NCI-H460 (cell line): Measurements from ENCODE around the gene URM1. TPM values are rescaled to one million over a fixed set of nuclear protein-coding genes. Genes with fewer than 3 reads are reported as not detected.
"Not testable (repeated sequence)": the region's sequence is repeated elsewhere in the genome, so short reads cannot be mapped to it uniquely, and the experiment has no call there.

Experiments
- DNase-seq: peaks from one replicate; pipeline ENCODE4 v3.0.0-alpha.2; 2016; ENCODE audit warnings: low read depth; ENCODE audit errors: extremely low read depth
- polyA plus RNA-seq: library from polyadenylated mRNA; depleted of rRNA; stranded (reverse); fragments of >200 nt; gene quantifications from 2 replicates; pipeline ENCODE4 v1.2.3, GENCODE V29; 2014; cell fraction: nucleus; rRNA removed
- total RNA-seq: library from RNA; depleted of rRNA; stranded (reverse); fragments of >200 nt; shearing (Covaris generic); gene quantifications from 2 replicates; pipeline ENCODE4 v1.2.3, GENCODE V29; 2014; rRNA removed

URM1 gene
- 52.5 and 64.7 TPM in 2 replicates for total RNA-seq
- polyA plus RNA-seq, result 77.3 and 84.8 TPM in 2 replicates

DNA sequence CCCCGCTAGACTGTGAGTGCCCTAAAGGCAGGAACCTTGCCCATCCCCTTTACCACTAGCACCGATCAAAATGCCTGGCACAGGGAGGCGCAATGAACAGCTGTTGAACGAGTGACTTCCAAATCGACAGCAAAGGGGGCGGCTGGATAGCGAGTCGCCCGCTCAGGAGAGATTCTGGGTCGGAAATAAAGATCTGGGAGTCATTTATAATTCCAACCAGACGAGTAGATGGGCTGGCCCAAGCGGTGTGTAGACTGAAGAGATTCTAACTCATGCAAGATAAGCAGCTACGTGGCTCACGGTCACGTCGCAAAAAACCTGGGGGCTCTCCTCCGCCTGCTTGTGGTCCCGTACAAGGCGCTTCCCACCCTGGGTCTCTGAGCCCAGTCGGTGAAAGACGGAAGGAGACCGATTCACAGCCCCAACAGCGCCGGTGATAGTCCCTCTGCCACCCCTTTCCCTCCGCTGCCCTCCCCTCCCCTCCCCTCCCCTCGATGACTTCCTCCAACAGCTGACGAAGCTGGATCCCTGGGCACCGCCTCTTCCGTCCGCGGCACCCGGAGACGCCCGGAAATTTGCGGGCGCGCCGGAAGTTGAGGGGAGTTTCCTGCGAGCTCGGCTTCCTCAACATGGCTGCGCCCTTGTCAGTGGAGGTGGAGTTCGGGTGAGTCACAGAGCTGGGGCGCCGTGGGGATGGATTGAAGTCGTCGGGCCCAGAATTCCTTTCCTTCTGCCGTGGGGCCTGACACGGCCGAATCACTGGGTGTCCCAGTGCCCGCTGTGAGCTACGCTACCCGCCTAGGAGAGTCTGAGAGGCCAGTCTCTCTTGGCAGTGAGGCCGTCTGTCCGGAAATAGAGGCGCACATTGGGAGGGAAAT, at the start of gene URM1:
Gene URM1 (plus strand): TSS at position 623 of the 878 bp plus-strand sequence. CDS start 7 bp downstream, at position 630.
- DNase-seq, result peak; percentile 96

DNA sequence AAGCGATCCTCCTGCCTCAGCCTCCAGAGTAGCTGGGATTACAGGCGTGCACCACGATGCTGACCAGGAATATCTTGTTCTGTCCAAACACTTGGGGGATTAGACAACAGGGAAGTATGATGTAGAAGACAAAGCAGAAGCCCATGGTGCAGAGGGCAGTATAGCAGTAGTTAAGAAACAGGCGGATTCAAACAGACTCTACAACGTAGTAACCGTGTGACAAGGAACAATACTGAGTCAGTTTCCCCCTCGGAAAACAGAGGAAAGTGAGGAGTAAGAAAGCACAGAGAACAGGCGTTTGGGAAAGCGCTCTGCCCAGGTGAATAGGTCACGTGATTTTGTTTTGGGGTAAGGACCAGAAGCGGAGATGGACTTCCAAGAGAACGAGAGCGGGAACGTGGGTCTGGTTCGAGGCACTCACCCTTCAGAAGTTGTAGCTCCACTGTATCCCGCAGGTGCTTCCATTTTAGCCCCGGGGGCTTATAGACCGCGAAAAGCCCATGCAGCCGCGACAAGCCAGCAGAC, 49.2 kb upstream of the URM1 start:
- DNase-seq, result no peak

DNA sequence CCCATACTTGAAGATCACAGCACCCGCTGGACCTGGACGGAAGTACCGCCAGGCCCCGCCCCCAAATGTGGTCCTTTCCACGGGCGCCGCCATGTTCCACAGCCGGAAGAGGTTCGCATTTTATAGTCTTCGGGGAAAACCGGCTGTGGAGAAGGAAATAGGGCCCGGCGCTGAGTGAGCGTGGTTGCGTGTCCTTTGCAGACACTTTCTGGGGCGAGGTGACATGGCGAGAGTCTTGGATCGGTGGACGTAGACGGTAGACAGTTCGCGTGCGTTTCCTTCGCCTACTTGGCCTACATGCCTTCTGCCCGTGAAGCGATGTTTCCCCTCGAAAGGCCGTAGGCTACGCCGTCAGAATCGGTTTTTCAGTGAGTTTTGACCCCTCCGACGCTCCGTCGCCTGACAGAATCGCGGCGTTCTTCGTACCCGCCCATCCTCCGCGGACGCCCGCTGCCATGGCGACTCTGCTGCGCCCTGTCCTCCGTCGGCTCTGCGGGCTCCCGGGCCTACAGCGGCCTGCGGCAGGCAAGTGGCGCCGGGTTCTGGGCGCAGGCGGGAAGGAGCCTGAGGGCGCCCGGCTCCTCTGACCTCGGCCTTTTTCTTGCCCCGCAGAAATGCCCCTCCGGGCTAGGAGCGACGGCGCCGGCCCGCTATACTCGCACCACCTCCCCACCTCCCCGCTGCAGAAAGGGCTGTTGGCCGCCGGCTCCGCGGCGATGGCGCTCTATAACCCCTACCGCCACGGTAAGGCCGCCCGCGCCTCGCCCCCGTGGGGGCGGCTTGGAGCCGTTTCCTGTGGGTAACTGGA, 48.6 kb upstream of the URM1 start, which contains the start of the genes COQ4 and TRUB2:
Gene COQ4 (plus strand): TSS at position 436 of the 808 bp plus-strand sequence. CDS start 20 bp downstream, at position 456.
Gene TRUB2 (minus strand): TSS at position 44 of the 808 bp plus-strand sequence. CDS start 39 bp downstream, at position 5.
- DNase-seq, result peak; percentile 94

DNA sequence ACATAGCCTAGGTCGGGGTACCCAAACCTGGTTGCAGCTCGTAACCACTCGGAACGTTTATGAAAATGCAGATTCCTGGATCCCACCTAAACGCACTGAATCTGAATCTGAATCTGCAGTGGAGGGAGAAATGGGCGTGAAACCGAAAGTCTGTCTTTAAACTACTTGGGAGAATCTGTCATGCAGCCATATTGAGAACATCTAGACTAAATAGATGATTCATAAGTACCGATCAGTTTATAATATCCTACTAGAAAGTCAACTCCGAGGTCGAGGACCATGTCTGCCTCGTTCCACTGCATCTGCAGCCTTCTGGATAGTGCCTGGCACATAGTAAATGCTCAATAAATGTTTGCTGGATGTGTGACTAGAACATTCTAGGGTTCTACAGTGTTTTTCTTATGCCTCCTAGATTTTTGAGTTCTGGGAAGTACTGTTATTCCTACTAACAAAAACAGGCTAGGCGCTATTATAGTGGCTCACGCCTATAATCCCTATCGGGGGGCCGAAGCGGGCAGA, 47.9 kb upstream of the URM1 start:
- DNase-seq, result no peak

DNA sequence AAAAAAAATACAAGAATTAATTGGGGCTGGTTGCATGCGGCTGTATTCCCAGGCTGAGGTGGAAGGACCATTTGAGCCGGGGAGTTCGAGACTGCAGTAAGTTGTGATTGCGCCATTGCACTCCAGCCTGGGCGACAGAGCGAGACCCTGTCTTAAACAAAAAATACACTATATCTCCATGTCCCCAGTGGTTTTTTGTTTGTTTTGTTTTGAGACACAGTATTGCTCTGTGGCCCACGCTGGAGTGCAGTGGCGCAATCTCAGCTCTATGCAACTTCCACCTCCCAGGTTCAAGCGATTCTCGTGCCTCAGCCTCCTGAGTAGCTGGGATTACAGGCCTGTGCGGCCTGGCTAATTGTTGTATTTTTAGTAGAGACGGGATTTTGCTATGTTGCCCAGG, 47.4 kb upstream of the URM1 start:
- no peak for DNase-seq

DNA sequence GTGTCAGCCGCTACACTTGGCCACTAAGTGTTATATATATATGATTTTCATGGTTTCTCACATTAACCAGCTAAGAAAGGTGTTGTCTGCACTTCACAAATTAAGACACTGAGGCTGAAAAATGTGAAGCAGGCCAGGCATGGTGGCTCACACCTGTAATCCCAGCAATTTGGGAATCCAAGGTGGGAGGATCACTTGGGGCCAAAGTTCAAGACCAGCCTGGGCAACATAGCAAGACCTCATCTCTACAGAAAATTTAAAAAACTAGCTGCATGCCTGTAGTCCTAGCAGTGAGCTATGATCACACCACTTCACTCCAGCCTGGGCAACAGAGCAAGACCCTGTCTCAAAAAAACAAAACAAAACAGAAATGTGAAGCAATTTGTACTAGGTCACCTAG, 46.8 kb upstream of the URM1 start:
- DNase-seq, result no peak

DNA sequence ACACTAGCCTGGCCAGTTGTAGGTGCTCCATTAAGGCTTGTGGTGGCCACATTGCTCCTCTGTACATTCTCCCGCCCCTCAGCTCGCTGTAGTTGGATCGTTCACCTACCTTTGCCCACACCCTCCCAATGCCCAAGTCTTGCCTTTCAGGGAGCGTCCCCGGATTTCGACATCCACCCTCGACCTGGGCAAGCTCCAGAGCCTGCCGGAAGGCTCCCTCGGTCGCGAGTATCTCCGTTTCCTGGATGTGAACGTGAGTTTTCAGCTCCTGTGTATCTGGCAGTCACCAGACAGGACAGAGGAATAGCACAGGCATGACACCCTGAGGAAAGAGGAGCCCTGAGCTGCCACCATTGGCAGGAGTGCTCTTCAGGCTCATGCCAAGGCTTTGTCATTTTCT, 45.5 kb upstream of the URM1 start:
- no peak for DNase-seq

DNA sequence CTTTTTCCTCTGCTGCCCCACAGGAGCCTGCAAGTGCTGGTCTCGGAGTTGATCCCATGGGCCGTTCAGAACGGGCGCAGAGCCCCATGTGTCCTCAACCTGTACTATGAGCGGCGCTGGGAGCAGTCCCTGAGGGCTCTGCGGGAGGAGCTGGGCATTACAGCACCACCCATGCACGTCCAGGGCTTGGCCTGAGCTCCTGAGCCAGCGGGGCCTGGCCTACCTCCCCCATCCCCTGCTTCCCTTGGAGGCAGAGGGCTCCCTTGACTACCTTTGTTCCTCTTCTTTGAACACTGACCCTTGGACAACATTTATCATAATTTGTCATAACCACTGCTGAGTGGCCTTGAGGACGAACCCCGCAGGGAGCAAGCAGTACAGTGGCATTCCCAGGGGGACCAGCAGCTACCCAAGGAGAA, 37.7 kb upstream of the URM1 start:
- DNase-seq, result no peak

DNA sequence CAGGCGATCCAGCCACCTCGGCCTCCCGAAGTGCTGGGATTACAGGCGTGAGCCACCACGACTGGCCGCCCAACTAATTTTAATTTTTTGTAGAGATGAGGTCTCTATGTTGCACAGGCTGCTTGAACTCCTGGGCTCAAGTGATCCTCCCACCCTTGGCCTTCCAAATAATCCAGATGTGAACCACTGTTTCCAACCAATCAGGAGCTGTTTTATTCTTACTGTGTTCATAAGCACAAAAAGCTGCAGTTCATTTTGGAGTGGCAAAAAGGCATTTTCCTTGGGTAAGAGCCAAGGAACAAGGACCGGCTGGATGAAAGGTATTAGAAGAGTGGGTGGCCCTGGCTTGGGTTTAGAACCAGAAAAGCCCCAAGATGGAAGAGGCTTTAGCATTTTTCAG, 36.0 kb upstream of the URM1 start:
- no peak for DNase-seq

DNA sequence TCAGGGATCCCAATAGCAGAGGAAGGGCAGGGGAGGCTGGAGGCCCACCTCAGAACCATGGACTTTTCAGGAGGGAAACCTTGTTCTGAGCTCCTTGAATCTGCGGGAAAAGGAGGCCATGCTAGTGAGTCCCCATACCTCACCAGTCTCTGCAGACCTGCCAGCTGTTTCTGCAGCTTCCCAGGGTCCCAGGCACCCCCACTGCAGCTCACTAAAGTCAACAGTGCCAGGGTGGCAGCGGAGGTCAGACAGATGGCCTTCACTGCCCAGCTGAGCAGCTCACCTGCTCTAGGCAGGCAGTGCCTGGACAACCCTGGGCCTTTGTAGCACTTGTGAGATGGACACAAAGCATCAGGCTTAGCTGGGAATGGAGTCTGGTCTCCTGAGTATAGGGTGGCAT, 35.3 kb upstream of the URM1 start:
- no peak for DNase-seq

DNA sequence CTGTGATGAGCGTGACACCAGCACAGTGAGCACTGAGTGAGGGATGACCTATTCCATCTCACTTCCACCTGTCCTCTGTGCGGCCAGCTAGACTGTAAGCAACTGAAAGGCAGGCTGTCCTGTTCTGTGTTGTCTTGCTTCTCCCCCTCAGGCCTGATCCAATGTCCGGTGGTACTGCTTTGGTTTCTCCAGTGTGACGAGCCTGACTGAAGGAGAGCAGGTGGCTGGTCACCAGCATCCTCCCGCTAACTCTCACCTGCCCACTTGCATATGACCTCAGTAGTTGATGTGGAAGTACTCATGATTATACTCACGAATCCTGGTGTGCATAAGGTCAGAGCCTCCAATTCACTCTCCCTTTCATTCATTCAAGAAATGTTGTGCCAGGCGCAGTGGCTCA, 33.2 kb upstream of the URM1 start:
- DNase-seq, result no peak

DNA sequence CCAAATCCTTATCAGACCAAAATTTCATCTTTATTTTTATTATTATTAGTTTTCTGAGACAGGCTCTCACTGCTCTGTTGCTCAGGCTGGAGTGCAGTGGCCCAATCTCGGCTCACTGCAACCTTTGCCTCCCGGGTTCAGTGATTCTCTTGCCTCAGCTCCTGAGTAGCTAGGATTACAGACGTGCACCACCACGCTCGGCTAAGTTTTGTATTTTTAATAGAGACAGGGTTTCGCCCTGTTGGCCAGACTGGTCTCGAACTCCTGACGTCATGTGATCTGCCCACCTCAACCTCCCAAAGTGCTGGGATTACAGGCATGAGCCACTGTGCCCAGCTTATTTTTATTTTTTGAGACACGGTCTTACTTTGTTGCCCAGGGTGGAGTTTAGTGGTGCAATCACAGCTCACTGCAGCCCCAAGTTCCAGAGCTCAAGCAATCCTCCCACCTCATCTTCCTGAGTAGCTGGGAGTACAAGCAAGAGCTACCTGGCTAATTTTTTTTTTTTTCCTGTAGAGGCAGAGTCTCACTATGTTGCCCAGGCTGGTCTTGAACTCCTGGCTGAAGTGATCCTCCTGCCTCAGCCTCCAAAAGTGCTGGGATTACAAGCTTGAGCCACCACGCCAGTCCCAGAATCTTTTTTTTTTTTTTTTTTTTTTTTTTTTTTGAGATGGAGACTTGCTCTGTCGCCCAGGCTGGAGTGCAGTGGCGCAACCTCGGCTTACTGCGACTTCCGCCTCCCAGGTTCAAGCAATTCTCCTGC, 32.1 kb upstream of the URM1 start:
- not testable (repeated sequence) for DNase-seq

DNA sequence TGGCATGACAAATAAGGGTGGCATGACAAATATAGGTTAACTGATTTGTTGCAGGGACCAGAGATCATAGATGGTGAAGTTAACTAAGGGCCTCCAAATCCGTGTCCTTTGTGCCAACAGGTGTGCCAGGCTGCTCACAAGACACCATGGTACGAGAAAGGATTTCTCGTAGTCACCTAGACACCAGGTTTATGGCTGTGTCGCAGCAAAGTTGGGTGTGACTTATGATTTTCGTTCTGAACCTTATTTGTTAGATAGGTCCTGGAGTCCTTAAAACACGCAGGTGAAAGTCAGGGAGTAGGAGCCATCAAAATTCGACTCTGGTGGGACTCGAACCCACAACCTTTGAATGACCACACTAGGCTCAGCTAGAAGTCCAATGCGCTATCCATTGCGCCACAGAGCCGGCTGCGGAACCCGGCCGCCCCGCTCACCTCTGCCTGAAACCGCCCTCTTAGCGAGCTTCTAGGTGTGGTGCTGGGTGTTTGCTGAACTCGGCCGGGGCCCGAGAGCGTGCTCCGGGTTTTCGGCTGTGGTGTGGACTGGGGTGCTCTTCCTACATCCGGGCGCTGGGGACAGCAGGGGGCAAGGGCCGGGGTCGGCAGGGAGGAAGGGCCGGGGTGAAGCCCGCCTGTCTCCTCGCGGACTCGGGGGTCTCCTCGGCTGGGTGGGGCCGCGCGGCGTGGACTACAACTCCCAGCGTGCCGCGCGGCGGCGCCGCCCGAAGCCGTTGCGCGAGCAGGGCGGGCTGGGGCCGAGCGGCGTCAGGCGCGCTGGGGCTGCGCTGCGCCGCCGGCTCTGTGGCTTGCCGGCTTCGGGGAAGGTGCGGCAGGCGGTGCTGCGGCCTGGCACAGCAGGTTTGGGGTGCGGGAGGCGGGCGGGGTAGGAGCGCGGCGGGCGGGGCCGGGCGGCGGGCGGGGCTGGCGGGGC, 31.1 kb upstream of the URM1 start, which contains the start of gene SLC27A4:
Gene SLC27A4 (plus strand): TSS at position 767 of the 930 bp plus-strand sequence. CDS start 2,606 bp downstream, outside the sequence.
- DNase-seq, result peak; percentile 80

DNA sequence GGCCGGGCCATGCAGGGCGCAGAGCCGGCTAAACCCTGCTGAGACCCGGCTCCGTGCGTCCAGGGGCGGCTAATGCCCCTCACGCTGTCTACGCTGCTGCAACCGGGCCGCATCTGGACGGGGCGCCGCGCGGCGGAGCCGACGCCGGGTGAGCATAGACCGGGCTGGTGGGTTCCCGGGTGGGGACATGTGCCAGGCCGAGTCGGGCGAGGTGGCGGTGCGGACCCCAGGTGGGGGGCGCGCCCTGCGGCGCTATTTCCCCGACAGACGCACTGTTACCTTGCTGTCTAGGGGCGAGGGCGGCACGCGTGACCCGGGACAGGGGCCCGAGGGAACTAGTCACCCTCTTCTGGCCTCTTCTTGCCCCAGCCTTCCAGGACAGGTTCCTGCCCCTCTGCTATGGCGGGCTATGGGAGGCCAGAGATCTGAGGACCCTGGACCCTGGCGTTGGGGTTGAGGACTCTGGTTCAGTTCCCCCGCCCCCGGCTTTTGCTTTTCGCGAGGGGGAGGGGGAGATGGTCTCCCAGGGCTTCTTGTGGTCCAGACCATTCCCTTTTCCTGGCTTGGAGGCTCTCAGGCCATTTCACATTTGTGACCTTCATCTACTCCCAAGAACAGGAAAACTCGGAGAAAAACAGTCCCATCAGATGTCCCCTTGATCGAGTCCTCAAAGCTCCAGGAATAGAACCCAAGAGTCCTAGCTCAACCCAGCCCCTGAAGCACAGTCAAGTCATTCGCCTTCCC, 30.3 kb upstream of the URM1 start:
- DNase-seq, result no peak

DNA sequence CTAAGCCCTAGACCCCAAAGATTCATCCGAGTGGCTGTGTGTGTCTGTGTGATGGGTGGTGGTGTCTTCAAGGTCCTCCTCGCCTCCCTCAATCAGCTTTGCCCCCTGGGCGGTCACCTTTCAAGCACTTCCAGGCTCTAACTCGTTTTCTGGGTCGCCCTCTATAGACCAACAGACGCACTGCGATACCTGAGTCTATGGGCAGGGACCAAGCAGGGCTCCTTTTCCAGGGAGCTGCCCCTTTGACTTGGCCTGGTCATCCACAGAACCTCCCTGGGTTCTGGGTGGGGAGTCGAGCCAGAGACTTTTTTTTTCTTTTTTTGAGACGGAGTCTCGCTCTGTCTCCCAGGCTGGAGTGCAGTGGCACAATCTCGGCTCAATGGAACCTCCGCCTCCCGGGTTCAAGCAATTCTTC, 29.7 kb upstream of the URM1 start:
- peak; percentile 78 for DNase-seq

DNA sequence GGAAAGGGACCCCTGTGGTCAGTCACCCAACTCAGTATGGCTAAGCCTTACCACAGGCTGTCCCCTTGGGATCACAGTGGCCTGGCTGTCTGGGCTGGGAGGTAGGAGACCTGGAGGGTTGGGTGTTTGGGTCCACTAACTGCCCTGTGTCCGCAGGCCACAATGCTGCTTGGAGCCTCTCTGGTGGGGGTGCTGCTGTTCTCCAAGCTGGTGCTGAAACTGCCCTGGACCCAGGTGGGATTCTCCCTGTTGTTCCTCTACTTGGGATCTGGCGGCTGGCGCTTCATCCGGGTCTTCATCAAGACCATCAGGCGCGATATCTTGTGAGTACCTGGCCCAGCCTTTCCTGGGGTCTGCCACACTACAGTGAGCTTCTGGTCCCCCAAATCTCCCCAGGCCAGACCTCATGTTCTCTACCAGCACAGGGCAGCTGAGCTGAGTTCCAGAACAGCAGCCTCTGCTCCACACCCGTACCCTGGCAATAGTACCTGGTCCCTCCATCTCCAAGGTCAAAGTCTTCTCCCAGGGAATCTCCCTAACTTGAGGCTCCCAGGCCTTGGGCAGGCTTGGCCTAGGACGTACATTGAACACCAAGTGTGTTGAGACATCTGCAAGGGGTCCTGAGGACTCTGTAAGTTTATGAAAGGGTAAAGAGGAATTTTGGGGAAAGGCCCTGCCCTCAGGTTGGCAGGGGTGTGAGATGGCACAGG, 28.0 kb upstream of the URM1 start:
- no peak for DNase-seq

DNA sequence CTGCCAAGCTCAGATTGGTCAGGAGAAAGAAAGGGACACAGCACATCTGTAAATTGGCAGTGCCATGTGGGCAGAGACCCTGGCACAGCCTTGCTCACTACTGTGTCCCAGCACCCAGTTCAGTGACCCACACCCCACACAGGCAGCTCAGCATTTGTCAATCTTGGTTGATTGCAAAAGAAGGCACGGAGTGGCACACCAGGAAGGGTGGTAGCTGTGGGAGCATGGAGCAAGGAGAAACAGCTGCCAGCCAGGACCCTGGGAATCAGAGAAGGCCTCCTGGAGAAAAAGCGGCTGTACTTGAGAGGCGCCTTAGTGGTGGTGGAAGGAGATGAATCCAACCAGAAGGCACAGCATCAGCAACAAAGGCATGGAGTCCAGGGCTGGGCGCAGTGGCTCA, 27.3 kb upstream of the URM1 start:
- DNase-seq, result no peak
